ENCODE data around the gene RPS25.
"Not testable (repeated sequence)": the region's sequence is repeated elsewhere in the genome, so short reads cannot be mapped to it uniquely, and the experiment has no call there.

Gene RPS25

GRCh38 chr11:119038884-119039283 lies 20.7 kb upstream of the RPS25 start:
- DNase-seq = no peak

- DNase-seq = no peak
Observed at GRCh38 chr11:119034813-119035212, 16.7 kb upstream of the RPS25 start.

GRCh38 chr11:119033421-119033820 lies 15.3 kb upstream of the RPS25 start:
- DNase-seq = not testable (repeated sequence)

- no peak for DNase-seq
Observed at GRCh38 chr11:119031912-119032280, 13.8 kb upstream of the RPS25 start.

- peak; percentile 89 for DNase-seq
Observed at GRCh38 chr11:119030329-119031047, 12.3 kb upstream of the RPS25 start, which contains the start of gene SLC37A4. TSS of gene SLC37A4 (minus strand) at chr11:119030877.

- no peak for DNase-seq
Observed at GRCh38 chr11:119030029-119030328, 11.8 kb upstream of the RPS25 start.

- no peak for DNase-seq
Observed at GRCh38 chr11:119029340-119030028, 11.3 kb upstream of the RPS25 start.

- no peak for DNase-seq
Observed at GRCh38 chr11:119029069-119029339, 10.9 kb upstream of the RPS25 start.

- DNase-seq = no peak
Observed at GRCh38 chr11:119028346-119029068, 10.4 kb upstream of the RPS25 start.

- no peak for DNase-seq
Observed at GRCh38 chr11:119027561-119028345, 9.6 kb upstream of the RPS25 start.

- DNase-seq = no peak
Observed at GRCh38 chr11:119026970-119027369, 8.8 kb upstream of the RPS25 start.

GRCh38 chr11:119025978-119026766 lies 8.0 kb upstream of the RPS25 start:
- DNase-seq = no peak

- no peak for DNase-seq
Observed at GRCh38 chr11:119025541-119025940, 7.4 kb upstream of the RPS25 start.

GRCh38 chr11:119025099-119025473 lies 6.9 kb upstream of the RPS25 start:
- DNase-seq = no peak

- no peak for DNase-seq
Observed at GRCh38 chr11:119024430-119025098, 6.4 kb upstream of the RPS25 start.

- DNase-seq = no peak
Observed at GRCh38 chr11:119023741-119024140, 5.6 kb upstream of the RPS25 start.

GRCh38 chr11:119021631-119022030 lies 3.5 kb upstream of the RPS25 start:
- no peak for DNase-seq

GRCh38 chr11:119019996-119020395 lies 1.9 kb upstream of the RPS25 start:
- no peak for DNase-seq

- DNase-seq = not testable (repeated sequence)
Observed at GRCh38 chr11:119017377-119017776, 766 bp downstream of the RPS25 start.

GRCh38 chr11:119016216-119017009 lies 1.7 kb downstream of the RPS25 start:
- DNase-seq = no peak

- DNase-seq = no peak
Observed at GRCh38 chr11:119015054-119015611, 3.0 kb downstream of the RPS25 start.

All from SHP77 treated with DMSO at 0.1 percent for 48 hours (cell line).